Renal pelvis (tissue), 4 donors: ENCODE results near the gene WDR64. TPM values are rescaled to one million over a fixed set of nuclear protein-coding genes. Genes with fewer than 3 reads are reported as not detected.

Experiments used
- DNase-seq: peaks from one replicate; pipeline ENCODE4 v3.0.0-alpha.2; 2013
- polyA plus RNA-seq, 3 donors: library from polyadenylated mRNA; unstranded; fragments of 120-200 nt; gene quantifications; one replicate each; pipeline ENCODE4 v1.2.1, GENCODE V29; 2013; ENCODE audit not compliant: insufficient read length in 3 of 3

The WDR64 gene
- polyA plus RNA-seq, 3 donors: 0.31 to 0.94 (median 0.56) TPM

- DNase-seq: no peak
Measured at GRCh38 chr1:241630899-241631298, 21.2 kb upstream of the WDR64 start.

DNA sequence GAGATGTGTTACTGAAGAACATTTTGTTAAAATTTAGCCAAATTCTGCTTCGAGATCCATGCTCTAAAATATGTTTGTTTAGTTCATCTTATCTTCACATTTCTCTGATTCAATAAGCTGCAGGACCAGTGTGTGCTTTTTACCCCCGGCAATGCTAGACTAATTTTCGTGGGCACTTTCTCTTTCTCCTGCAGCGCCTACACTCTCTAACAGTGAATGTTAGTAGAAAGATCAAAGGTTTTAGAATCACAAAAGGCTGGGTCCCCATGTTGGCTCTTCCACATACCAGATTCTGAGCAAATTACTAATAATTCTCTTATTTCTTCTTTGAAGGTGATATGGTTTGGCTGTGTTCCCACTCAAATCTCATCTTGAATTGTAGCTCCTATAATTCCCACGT lies 20.4 kb upstream of the WDR64 start:
- DNase-seq: no peak

- no peak for DNase-seq
Measured at GRCh38 chr1:241632987-241633386, 19.1 kb upstream of the WDR64 start.

DNA sequence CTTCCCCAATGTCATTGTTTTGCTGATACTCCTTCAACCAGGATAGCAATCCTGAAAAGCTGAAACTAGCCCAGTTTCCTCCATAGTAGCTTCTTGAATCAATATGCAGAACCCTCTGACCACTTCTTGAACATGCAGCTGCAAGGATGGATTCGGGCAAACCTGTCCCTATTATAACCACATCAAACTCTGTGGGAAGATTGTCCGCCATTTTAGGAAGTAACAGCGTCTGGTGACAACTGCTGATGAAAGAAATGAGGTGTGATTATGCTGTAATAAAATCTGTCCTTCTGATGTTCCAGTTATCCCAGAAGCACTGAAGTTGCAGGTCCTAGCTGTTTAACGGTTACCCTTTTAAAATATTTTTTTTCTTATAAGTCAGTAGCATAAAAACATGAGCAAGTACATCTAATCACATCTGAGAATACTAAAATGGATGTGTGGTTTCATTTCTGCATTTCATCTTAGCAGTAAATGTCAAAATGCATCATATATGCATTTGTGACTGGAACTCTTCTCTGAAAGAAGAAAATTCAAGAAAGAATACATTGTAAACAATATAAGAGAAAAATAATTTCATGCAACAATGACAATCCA lies 16.4 kb upstream of the WDR64 start:
- DNase-seq: no peak

GRCh38 chr1:241636291-241636690 lies 15.8 kb upstream of the WDR64 start:
- DNase-seq: no peak

GRCh38 chr1:241637046-241637590 lies 15.0 kb upstream of the WDR64 start:
- DNase-seq: no peak

DNA sequence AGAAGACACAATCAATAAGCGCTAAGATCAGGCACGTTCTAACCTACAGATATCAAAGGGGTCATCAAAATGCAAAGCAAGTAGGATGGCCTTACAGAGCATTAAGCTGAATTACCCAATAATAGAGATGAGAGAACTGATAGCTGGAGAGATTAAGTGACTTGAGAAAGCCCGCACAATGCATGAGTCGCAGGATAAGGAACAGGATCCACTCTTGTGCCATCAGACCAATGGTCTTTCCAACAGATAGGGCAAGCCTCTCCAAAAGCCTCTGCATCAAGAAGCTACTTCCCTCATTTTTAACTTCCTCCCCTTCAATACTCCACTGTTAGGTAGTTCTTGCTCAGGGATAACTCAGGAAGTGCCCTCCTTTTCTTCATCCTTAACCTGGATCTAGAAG lies 14.5 kb upstream of the WDR64 start:
- no peak for DNase-seq

DNA sequence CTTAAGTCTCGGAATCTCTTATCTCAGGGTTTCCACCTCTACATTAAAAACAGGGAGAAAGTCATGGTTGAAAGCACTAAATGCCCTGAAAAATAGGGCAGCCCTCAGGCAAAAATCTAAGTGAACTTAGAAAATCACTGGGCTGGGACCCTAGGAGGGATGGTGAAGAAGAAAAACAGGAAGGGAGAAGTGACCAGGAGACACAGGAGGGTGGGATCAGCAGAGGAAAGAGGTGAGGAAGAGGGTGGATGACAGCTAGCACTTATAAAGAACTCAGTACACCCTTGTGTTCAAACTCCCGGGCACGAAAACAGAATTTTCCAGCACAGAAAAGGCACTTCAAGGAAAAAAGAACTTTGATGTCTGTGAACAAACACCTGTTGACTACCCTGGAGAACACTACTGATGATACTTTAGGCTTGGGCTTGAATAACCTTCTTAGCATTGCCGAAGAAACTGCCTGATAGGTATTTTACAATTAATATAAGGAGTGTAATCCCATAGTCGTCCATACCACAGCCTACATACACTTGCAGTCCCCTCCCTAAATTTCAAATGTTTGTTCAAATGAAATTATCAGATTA lies 13.9 kb upstream of the WDR64 start:
- no peak for DNase-seq

GRCh38 chr1:241638909-241639622 lies 13.0 kb upstream of the WDR64 start:
- no peak for DNase-seq

DNA sequence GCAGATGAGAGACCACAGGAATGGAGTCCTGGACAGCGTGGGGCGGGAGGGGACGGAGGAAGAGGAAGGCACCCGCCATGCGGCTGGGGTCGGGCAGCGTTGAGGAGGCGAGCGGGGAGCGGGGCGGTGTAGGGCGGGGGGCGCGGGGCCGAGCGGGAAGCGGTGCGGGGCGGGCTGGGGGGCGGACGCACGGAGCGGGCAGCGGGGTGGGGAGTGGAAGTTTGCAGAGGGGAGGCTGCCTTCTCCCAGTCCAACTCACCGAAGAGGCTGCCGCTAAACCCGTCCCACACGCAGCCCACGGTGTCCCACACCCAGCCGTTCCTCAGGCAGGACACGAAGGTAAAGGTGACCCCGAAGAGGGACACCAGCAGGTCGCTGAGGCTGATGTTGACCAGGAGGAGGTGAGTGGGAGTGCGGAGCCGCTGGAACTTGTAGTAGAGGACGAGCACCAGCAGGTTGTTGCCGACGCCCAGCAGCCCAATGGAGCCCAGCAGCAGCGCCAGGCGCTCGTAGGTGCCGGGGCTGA lies 12.4 kb upstream of the WDR64 start:
- DNase-seq: no peak

GRCh38 chr1:241640149-241640866 lies 11.8 kb upstream of the WDR64 start, which contains the start of the genes CHML and OPN3:
Gene CHML, minus strand, starts transcription at chr1:241640369. Its CDS starts 4,603 bp downstream, at chr1:241635766.
Gene OPN3, minus strand, starts transcription at chr1:241640369. Its CDS starts 115 bp downstream, at chr1:241640254.
- peak; percentile 89 for DNase-seq

- DNase-seq: no peak
Measured at GRCh38 chr1:241640867-241641622, 11.0 kb upstream of the WDR64 start.

DNA sequence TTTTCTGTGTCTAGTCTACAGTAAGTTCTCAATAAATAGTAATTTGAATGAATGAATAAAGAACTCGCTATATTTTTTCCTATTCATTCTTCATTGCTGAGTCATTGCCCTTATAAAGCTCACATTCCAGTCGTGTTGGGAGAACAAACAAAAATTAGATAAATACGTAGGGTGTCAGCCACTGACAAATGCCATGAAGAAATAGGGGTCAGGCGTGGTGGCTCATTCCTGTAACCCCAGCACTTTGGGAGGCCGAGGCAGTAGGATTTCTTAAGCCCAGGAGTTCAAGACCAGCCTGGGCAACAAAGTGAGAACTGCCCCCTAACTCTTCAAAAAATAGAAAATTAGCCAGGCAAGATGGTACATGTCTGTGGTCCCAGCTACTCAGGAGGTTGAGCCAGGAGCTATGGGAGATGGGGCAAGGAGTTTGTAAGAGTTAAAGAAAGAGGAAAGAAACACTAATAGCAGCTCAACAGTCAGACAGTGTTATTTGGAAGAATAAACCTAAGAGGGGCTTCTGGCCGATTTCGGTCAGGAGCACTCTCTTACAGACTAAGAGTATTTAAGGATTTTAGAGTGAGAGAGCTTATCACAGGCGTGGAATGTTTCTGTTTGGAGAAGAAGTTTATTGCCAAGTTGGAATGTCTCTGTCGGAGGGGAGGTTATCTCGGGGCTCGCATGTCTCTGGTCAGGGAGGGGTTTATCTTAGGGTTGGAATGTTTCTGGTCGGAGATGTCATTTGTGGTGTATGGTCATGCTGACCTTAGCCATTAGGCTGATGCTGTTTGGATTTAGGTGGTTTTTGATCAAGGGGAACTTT lies 10.1 kb upstream of the WDR64 start:
- DNase-seq: no peak

- no peak for DNase-seq
Measured at GRCh38 chr1:241642593-241642944, 9.5 kb upstream of the WDR64 start.

DNA sequence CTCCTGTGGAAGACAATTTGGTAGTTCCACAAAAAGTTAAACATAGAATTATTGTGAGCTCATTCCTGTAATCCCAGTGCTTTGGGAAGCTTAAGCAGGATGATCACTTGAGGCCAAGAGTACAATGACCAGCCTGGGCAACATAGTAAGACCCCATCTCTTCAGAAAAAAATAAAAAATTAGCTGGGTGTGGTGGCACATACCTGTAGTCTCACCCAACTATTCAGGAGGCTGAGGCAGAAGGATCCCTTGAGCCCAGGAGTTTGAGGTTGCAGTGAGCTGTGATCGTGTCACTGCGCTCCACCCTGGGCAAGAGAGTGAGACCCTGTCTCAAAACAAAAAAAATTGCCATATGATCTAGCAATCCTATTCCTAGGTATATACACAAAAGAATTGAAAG lies 7.8 kb upstream of the WDR64 start:
- no peak for DNase-seq

- DNase-seq: no peak
Measured at GRCh38 chr1:241645199-241645598, 6.9 kb upstream of the WDR64 start.

DNA sequence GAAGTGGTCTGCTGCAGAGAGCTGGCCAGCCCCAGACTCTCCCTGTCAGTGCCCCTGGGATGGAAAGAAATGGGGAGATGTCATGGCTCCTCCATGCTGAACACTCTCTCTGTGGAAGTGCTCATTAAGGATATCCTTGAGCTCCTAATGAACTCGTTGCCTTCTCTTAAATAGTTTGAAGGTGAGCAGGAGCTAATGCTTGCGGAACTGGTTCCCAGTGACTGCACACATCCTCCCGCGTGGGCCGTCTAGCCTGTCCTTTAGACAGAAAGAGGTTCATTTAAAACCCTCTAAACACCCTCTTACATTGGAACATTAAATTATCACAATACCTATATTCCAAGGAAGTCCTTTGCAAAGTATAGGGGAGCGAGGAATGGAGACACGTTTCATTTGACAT lies 5.9 kb upstream of the WDR64 start:
- DNase-seq: no peak

- no peak for DNase-seq
Measured at GRCh38 chr1:241647658-241648057, 4.4 kb upstream of the WDR64 start.

DNA sequence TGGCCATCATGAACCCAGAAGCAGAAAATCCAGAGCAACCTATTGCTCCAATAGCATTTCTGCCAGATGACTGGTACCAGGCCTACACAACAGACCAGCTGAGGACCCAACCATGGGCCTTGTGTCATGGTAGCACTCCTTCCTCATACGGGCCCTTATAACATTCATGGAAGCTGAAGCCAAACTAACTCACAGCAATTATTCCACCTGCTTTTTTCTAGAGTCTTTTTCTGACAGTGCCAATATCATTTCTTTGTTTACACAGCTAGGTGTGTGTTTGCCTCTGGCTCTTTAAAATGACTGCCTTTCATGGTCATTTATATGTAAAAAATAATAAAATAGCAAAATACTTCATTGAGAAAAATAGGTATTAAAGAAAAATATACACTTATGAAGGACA lies 3.9 kb upstream of the WDR64 start:
- DNase-seq: no peak

- DNase-seq: no peak
Measured at GRCh38 chr1:241654019-241654418, 1.9 kb downstream of the WDR64 start.

GRCh38 chr1:241654641-241655040 lies 2.6 kb downstream of the WDR64 start:
- DNase-seq: no peak
